Astrocyte (in vitro differentiated cells and primary cell): ENCODE data around the gene NFU1. TPM values are rescaled to one million over a fixed set of nuclear protein-coding genes. Genes with fewer than 3 reads are reported as not detected.

ENCODE experiments used
- DNase-seq: peaks from one replicate; pipeline ENCODE4 v3.0.0-alpha.2; 2010; ENCODE audit warnings: low read depth
- FAIRE-seq: peaks from 2 replicates; lab custom pipeline; 2011; peaks lifted over from hg19 to GRCh38; lab: Jason Lieb, UNC
- H2AFZ ChIP-seq: 2 replicates; pipeline ENCODE4 v1.6.0; 2012; ENCODE audit warnings: low read depth, low read length, inconsistent platforms
- H3K27ac ChIP-seq: 2 replicates; pipeline ENCODE4 v1.5.1; 2011; ENCODE audit warnings: low read depth, low read length, inconsistent platforms
- H3K27me3 ChIP-seq: 2 replicates; pipeline ENCODE4 v1.6.0; 2011; ENCODE audit warnings: low read length, inconsistent platforms; ENCODE audit not compliant: insufficient read depth
- H3K36me3 ChIP-seq: 2 replicates; pipeline ENCODE4 v1.5.1; 2011; ENCODE audit warnings: low read length, inconsistent platforms; ENCODE audit not compliant: insufficient read depth
- H3K4me1 ChIP-seq: 2 replicates; pipeline ENCODE4 v1.5.1; 2011; ENCODE audit warnings: low read length, inconsistent platforms; ENCODE audit not compliant: insufficient read depth
- H3K4me2 ChIP-seq: 2 replicates; pipeline ENCODE4 v1.6.0; 2012; ENCODE audit warnings: low read length, inconsistent platforms
- H3K4me3 ChIP-seq: 2 replicates; pipeline ENCODE4 v1.5.1; 2011; ENCODE audit warnings: low read depth, mild to moderate bottlenecking, low read length, inconsistent platforms; ENCODE audit not compliant: insufficient read depth
- H3K79me2 ChIP-seq: 2 replicates; pipeline ENCODE4 v1.6.0; 2012; ENCODE audit warnings: mild to moderate bottlenecking, low read length, inconsistent platforms; ENCODE audit not compliant: insufficient read depth
- H3K9ac ChIP-seq: 2 replicates; pipeline ENCODE4 v1.6.0; 2012; ENCODE audit warnings: mild to moderate bottlenecking, low read length, inconsistent platforms
- H3K9me3 ChIP-seq: 2 replicates; pipeline ENCODE4 v1.5.1; 2012; ENCODE audit warnings: low read depth, mild to moderate bottlenecking, low read length, inconsistent platforms; ENCODE audit not compliant: insufficient read depth
- H4K20me1 ChIP-seq: 2 replicates; pipeline ENCODE4 v1.6.0; 2012; ENCODE audit warnings: low read length, inconsistent platforms; ENCODE audit not compliant: insufficient read depth
- H3K27ac Mint-ChIP-seq: one replicate; pipeline ENCODE4 v1.8.0; 2021; ENCODE audit warnings: mild to moderate bottlenecking, mixed read lengths; ENCODE audit not compliant: unreplicated experiment
- H3K27me3 Mint-ChIP-seq: one replicate; pipeline ENCODE4 v1.8.0; 2021; ENCODE audit warnings: low read depth, mixed read lengths; ENCODE audit not compliant: unreplicated experiment
- H3K36me3 Mint-ChIP-seq: one replicate; pipeline ENCODE4 v1.8.0; 2021; ENCODE audit warnings: low read depth, mixed read lengths; ENCODE audit not compliant: unreplicated experiment
- H3K4me1 Mint-ChIP-seq: one replicate; pipeline ENCODE4 v1.8.0; 2021; ENCODE audit warnings: low read depth, mixed read lengths; ENCODE audit not compliant: unreplicated experiment
- H3K4me3 Mint-ChIP-seq: one replicate; pipeline ENCODE4 v1.8.0; 2021; ENCODE audit warnings: mild to moderate bottlenecking, moderate library complexity, mixed read lengths; ENCODE audit not compliant: unreplicated experiment
- H3K9me3 Mint-ChIP-seq: one replicate; pipeline ENCODE4 v1.8.0; 2021; ENCODE audit warnings: mild to moderate bottlenecking, mixed read lengths; ENCODE audit not compliant: unreplicated experiment
- EZH2 ChIP-seq: IDR thresholded peaks from 2 replicates; pipeline ENCODE4 v1.6.1; 2012; ENCODE audit warnings: mild to moderate bottlenecking, low read length, inconsistent platforms; ENCODE audit not compliant: insufficient read depth
- total RNA-seq: library from RNA; stranded (reverse); gene quantifications from 2 replicates; pipeline ENCODE4 v1.2.1, GENCODE V29; 2021
- TF ChIP-seq, protein P1 (sequence below): IDR thresholded peaks from 2 replicates; pipeline ENCODE4 v1.5.1; 2011; ENCODE audit warnings: low read depth, mild to moderate bottlenecking, inconsistent platforms, low read length, moderate library complexity; ENCODE audit not compliant: insufficient read depth

The NFU1 gene
- total RNA-seq, 1 donor from 2014 or later: 46.6 TPM

- DNase-seq (no peak), FAIRE-seq (no peak)
- peak overlapping the region; percentile 91 for H3K4me3 Mint-ChIP-seq
- H3K4me2 ChIP-seq: peak overlapping the region; percentile 89
- peak overlapping the region; percentile 76 for H2AFZ ChIP-seq
- peaks cover 43% of the 10 kb centered on the region for H3K79me2 ChIP-seq
- H3K27me3 ChIP-seq: no peaks in the 10 kb centered on the region
- no peaks in the 10 kb centered on the region for H3K9me3 ChIP-seq
- peak overlapping the region; percentile 84 for H3K9ac ChIP-seq
- H3K36me3 ChIP-seq: peaks cover under 1% of the 10 kb centered on the region
- peaks cover 12% of the 10 kb centered on the region for H3K4me1 ChIP-seq
- peaks cover 23% of the 10 kb centered on the region for H3K4me1 Mint-ChIP-seq
- peak overlapping the region; percentile 82 for H3K4me3 ChIP-seq
- H4K20me1 ChIP-seq: peaks cover 28% of the 10 kb centered on the region
- no peaks in the 10 kb centered on the region for H3K9me3 Mint-ChIP-seq
- H3K27ac Mint-ChIP-seq: peak overlapping the region; percentile 98
- no peaks in the 10 kb centered on the region for H3K27me3 Mint-ChIP-seq
- peaks cover 2% of the 10 kb centered on the region for H3K36me3 Mint-ChIP-seq
- TF ChIP-seq, protein P1, sequence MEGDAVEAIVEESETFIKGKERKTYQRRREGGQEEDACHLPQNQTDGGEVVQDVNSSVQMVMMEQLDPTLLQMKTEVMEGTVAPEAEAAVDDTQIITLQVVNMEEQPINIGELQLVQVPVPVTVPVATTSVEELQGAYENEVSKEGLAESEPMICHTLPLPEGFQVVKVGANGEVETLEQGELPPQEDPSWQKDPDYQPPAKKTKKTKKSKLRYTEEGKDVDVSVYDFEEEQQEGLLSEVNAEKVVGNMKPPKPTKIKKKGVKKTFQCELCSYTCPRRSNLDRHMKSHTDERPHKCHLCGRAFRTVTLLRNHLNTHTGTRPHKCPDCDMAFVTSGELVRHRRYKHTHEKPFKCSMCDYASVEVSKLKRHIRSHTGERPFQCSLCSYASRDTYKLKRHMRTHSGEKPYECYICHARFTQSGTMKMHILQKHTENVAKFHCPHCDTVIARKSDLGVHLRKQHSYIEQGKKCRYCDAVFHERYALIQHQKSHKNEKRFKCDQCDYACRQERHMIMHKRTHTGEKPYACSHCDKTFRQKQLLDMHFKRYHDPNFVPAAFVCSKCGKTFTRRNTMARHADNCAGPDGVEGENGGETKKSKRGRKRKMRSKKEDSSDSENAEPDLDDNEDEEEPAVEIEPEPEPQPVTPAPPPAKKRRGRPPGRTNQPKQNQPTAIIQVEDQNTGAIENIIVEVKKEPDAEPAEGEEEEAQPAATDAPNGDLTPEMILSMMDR: no peak
- TF ChIP-seq EZH2: no peak
- peak overlapping the region; percentile 75 for H3K27ac ChIP-seq
Measured at GRCh38 chr2:69387770-69388481, 49.3 kb downstream of the NFU1 start.

DNA sequence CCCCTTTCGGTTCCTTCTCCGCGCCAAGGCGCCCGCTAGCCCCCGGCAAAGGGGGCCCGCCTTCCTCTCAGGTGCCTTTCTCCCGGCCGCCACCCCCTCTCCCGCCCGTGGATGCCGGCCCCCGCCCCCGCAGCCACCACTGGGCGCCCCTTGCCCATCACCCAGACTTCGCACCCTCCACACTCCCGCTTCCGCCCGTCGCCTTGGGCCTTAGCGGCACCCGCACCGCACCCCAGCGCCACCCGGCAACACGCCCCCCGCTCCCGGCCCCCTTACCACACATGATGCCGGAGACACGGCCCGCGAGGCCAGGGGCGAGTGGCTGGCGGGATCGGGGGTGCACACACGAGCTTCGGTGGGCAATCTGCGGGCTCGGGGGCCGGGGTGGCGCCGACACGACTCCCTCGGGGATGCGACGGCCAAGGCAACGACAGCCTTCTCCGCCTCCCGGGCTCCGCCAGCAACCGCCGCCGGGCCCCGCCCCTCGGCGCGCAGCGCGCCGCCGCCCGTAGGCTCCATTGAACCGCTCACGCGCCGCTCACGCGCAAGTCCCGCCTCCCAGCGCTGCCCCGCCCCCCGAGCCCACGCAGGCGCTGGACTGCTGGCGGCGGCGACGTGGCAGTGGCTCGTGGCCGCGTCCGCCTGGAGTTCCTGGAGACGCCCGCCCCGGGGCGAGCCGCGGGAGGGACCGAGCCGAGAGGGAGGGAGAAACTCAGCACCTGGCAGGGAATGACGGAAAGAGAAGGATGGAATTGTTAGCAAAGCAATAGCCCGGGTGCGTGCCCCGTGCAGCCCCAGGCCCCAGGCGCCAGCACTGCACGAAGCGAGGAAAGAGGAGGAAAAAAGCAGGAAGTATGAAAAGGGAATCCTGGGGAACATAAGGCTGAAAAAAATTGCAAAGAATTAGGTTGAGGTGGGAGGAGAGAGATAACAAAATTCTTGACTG is 50.2 kb downstream of the NFU1 start, which contains the start of gene GFPT1:
Gene GFPT1 (minus strand): TSS at position 439 of the 946 bp plus-strand sequence. CDS start 156 bp downstream, at position 283.
- H3K9me3 ChIP-seq: no peaks in the 10 kb centered on the region
- H3K9ac ChIP-seq: peak within 1 kb of the TSS; percentile 84
- H3K27ac ChIP-seq: peak within 1 kb of the TSS; percentile 75
- no peaks in the 10 kb centered on the region for H3K9me3 Mint-ChIP-seq
- H3K4me2 ChIP-seq: peak within 1 kb of the TSS; percentile 90
- peak within 1 kb of the TSS; percentile 76 for H2AFZ ChIP-seq
- H3K36me3 Mint-ChIP-seq: peaks cover 2% of the 10 kb centered on the region
- H3K4me3 ChIP-seq: peak within 1 kb of the TSS; percentile 82
- TF ChIP-seq EZH2: no peak
- TF ChIP-seq, protein P1: no peak
- peak within 1 kb of the TSS; percentile 98 for H3K27ac Mint-ChIP-seq
- H3K36me3 ChIP-seq: peaks cover 4% of the 10 kb centered on the region
- peak within 1 kb of the TSS; percentile 94 for H3K4me3 Mint-ChIP-seq
- no peaks in the 10 kb centered on the region for H3K27me3 Mint-ChIP-seq
- H3K4me1 ChIP-seq: peaks cover 12% of the 10 kb centered on the region
- DNase-seq (peak; percentile 84), FAIRE-seq (no peak)
- peaks cover 30% of the 10 kb centered on the region for H3K4me1 Mint-ChIP-seq
- H3K79me2 ChIP-seq: peaks cover 52% of the 10 kb centered on the region
- peaks cover 36% of the 10 kb centered on the region for H4K20me1 ChIP-seq
- no peaks in the 10 kb centered on the region for H3K27me3 ChIP-seq
